IgD-negative memory B cell (primary cell): Measurements from ENCODE around the gene TEP1. TPM values are rescaled to one million over a fixed set of nuclear protein-coding genes. Genes with fewer than 3 reads are reported as not detected.

Experiments used
- H3K27ac Mint-ChIP-seq, 3 donors: one replicate each; pipeline ENCODE4 v1.8.0; 2020 to 2022; ENCODE audit warnings: mild to moderate bottlenecking in 3 of 3, mixed read lengths in 3 of 3, moderate library complexity in 1 of 3
- H3K27me3 Mint-ChIP-seq: one replicate; pipeline ENCODE4 v1.8.0; 2021; ENCODE audit warnings: mixed read lengths
- H3K36me3 Mint-ChIP-seq: one replicate; pipeline ENCODE4 v1.8.0; 2020; ENCODE audit warnings: mild to moderate bottlenecking, mixed read lengths
- H3K4me1 Mint-ChIP-seq, 3 donors: one replicate each; pipeline ENCODE4 v1.8.0; 2020 to 2022; ENCODE audit warnings: mixed read lengths in 3 of 3, mild to moderate bottlenecking in 1 of 3
- H3K4me3 Mint-ChIP-seq, 4 donors: one replicate each; pipeline ENCODE4 v1.8.0; 2020 to 2022; ENCODE audit warnings: mild to moderate bottlenecking in 4 of 4, mixed read lengths in 4 of 4, moderate library complexity in 3 of 4
- H3K9me3 Mint-ChIP-seq, 3 donors: one replicate each; pipeline ENCODE4 v1.8.0; 2020 to 2021; ENCODE audit warnings: mixed read lengths in 3 of 3, mild to moderate bottlenecking in 1 of 3
- polyA plus RNA-seq: library from polyadenylated mRNA; unstranded; fragments of 300-500 nt; fragmentation: Illumina TruSeq; gene quantifications from one replicate; pipeline ENCODE4 v1.2.3, GENCODE V29; 2021

TEP1 gene
- polyA plus RNA-seq, 1 donor from 2014 or later = 17.8 TPM

GRCh38 chr14:20418501-20418909 lies 5.2 kb upstream of the TEP1 start:
- Mint-ChIP-seq H3K27ac (no peak overlapping the region), H3K4me3 (no peak overlapping the region), H3K9me3 (no peaks in the 10 kb centered on the region), H3K27me3 (no peaks in the 10 kb centered on the region), H3K36me3 (no peaks in the 10 kb centered on the region), H3K4me1 (peaks cover 8 to 21% (median 13%) of the 10 kb centered on the region in 3 donors)

- Mint-ChIP-seq H3K36me3 (no peaks in the 10 kb centered on the region), H3K9me3 (no peaks in the 10 kb centered on the region), H3K4me1 (peaks cover 8 to 21% (median 13%) of the 10 kb centered on the region in 3 donors), H3K4me3 (peak overlapping the region in 1 of 4 donors; percentile 27), H3K27me3 (no peaks in the 10 kb centered on the region), H3K27ac (no peak overlapping the region)
These were observed 4.2 kb upstream of the TEP1 start for GRCh38 chr14:20417250-20418186.

GRCh38 chr14:20416223-20416622 lies 2.9 kb upstream of the TEP1 start:
- H3K4me1 Mint-ChIP-seq = peaks cover 16 to 29% (median 21%) of the 10 kb centered on the region in 3 donors
- H3K36me3 Mint-ChIP-seq = peaks cover under 1% of the 10 kb centered on the region
- H3K27me3 Mint-ChIP-seq = no peaks in the 10 kb centered on the region
- peak overlapping the region; percentile 1 to 82 (median 68) for H3K27ac Mint-ChIP-seq
- no peaks in the 10 kb centered on the region for H3K9me3 Mint-ChIP-seq
- no peak overlapping the region for H3K4me3 Mint-ChIP-seq

GRCh38 chr14:20415782-20416206 lies 2.5 kb upstream of the TEP1 start:
- Mint-ChIP-seq H3K4me1 (peaks cover 19 to 32% (median 25%) of the 10 kb centered on the region in 3 donors), H3K36me3 (peaks cover 4% of the 10 kb centered on the region), H3K9me3 (no peaks in the 10 kb centered on the region), H3K27ac (peak overlapping the region; percentile 1 to 82 (median 68)), H3K4me3 (peak overlapping the region in 3 of 4 donors; percentile 13 to 31 (median 28)), H3K27me3 (no peaks in the 10 kb centered on the region)

DNA sequence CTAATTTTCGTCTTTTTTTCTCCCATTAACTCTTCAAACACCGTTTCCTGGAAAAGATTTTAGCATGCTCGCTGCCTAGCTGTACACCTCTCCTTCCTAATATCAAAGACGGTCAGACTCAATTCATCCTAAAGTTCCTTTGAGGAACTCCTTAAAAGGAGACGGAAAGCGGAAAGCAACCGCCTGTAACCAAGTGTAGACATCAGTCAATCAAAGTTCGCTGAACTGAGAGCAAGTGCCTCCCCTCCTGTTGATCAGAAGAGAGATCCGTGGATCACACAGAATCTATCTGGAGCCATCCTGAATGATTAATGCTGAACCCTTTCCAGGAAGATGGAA lies 412 bp upstream of the TEP1 start:
- Mint-ChIP-seq H3K4me1 (peaks cover 26 to 38% (median 27%) of the 10 kb centered on the region in 3 donors), H3K9me3 (no peaks in the 10 kb centered on the region), H3K27ac (peak overlapping the region; percentile 69 to 97 (median 96)), H3K4me3 (peak overlapping the region; percentile 95 to 99 (median 98)), H3K36me3 (peaks cover 4% of the 10 kb centered on the region), H3K27me3 (no peaks in the 10 kb centered on the region)

DNA sequence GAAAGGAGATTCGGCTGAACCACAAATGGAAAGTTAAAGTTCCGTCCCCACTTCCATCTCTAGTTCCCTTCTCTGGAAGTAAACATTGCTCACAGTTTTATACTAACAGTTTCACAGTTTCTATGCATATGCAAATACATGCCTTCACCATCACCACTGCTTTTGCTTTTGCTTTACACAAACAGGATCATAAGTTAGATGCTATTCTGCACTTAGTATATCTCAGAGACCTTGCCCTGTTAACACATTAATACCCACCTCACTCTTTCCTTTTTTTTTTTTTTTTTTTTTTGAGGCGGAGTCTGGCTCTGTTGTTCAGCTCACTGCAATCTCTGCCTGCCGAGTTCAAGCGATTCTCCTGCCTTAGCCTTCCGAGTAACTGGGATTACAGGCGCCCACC lies 890 bp downstream of the TEP1 start:
- Mint-ChIP-seq H3K9me3 (no peaks in the 10 kb centered on the region), H3K27me3 (no peaks in the 10 kb centered on the region), H3K27ac (peak overlapping the region; percentile 69 to 97 (median 96)), H3K4me1 (peaks cover 26 to 45% (median 33%) of the 10 kb centered on the region in 3 donors), H3K36me3 (peaks cover 4% of the 10 kb centered on the region), H3K4me3 (peak overlapping the region; percentile 95 to 99 (median 98))

- Mint-ChIP-seq H3K4me3 (peak overlapping the region in 1 of 4 donors; percentile 30), H3K9me3 (no peaks in the 10 kb centered on the region), H3K27ac (peak overlapping the region; percentile 5 to 25 (median 8)), H3K36me3 (peaks cover 4% of the 10 kb centered on the region), H3K27me3 (no peaks in the 10 kb centered on the region), H3K4me1 (peaks cover 25 to 46% (median 31%) of the 10 kb centered on the region in 3 donors)
These were observed 4.1 kb downstream of the TEP1 start for GRCh38 chr14:20409226-20409625.

- peaks cover 7 to 25% (median 12%) of the 10 kb centered on the region in 3 donors for H3K4me1 Mint-ChIP-seq
- H3K27ac Mint-ChIP-seq = peak overlapping the region in 1 of 3 donors; percentile 59
- H3K9me3 Mint-ChIP-seq = no peaks in the 10 kb centered on the region
- no peak overlapping the region for H3K4me3 Mint-ChIP-seq
- no peaks in the 10 kb centered on the region for H3K36me3 Mint-ChIP-seq
- H3K27me3 Mint-ChIP-seq = no peaks in the 10 kb centered on the region
These were observed 9.8 kb downstream of the TEP1 start for GRCh38 chr14:20403521-20403920.

GRCh38 chr14:20400965-20401593 lies 12.2 kb downstream of the TEP1 start:
- Mint-ChIP-seq H3K36me3 (no peaks in the 10 kb centered on the region), H3K4me1 (peaks cover 0 to 9% (median 4%) of the 10 kb centered on the region in 3 donors), H3K27ac (no peak overlapping the region), H3K27me3 (no peaks in the 10 kb centered on the region), H3K9me3 (no peaks in the 10 kb centered on the region), H3K4me3 (no peak overlapping the region)

GRCh38 chr14:20400589-20400964 lies 12.7 kb downstream of the TEP1 start:
- Mint-ChIP-seq H3K9me3 (no peaks in the 10 kb centered on the region), H3K4me1 (peaks cover 0 to 8% (median 4%) of the 10 kb centered on the region in 3 donors), H3K27ac (no peak overlapping the region), H3K27me3 (no peaks in the 10 kb centered on the region), H3K4me3 (peak overlapping the region in 1 of 4 donors; percentile 20), H3K36me3 (peaks cover under 1% of the 10 kb centered on the region)

- Mint-ChIP-seq H3K27ac (no peak overlapping the region), H3K27me3 (no peaks in the 10 kb centered on the region), H3K36me3 (peaks cover 4% of the 10 kb centered on the region), H3K9me3 (no peaks in the 10 kb centered on the region), H3K4me1 (peaks cover 0 to 6% (median 3%) of the 10 kb centered on the region in 3 donors), H3K4me3 (no peak overlapping the region)
These were observed 15.8 kb downstream of the TEP1 start for GRCh38 chr14:20397511-20397910.

- H3K9me3 Mint-ChIP-seq = no peaks in the 10 kb centered on the region
- peak overlapping the region in 1 of 4 donors; percentile 6 for H3K4me3 Mint-ChIP-seq
- H3K27me3 Mint-ChIP-seq = no peaks in the 10 kb centered on the region
- no peak overlapping the region for H3K27ac Mint-ChIP-seq
- H3K36me3 Mint-ChIP-seq = peaks cover 20% of the 10 kb centered on the region
- peaks cover 7 to 10% (median 9%) of the 10 kb centered on the region in 3 donors for H3K4me1 Mint-ChIP-seq
These were observed 21.8 kb downstream of the TEP1 start for GRCh38 chr14:20391505-20391904.

DNA sequence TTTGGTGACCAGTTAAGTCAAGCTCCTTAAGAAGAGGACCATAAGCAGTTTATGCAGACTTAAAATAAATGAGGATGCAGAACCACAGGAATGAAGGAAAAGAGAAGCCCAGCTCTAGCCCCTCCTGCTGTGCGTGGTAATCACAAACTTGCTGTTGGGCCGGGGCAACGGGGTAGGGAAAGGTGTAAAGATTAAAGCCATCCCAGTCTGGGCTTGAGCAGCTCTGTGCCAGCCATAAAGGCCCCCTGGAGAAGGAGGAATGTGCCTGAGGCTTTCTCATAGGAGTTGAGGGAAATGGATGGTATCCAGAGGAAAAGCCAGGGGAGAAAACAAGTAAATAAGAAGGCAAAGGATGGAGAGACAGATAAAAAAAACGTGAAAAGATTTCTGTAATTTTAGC lies 25.1 kb downstream of the TEP1 start:
- H3K36me3 Mint-ChIP-seq = peaks cover 16% of the 10 kb centered on the region
- H3K27ac Mint-ChIP-seq = peak overlapping the region in 2 of 3 donors; percentile 18 to 59
- peaks cover 4 to 10% (median 9%) of the 10 kb centered on the region in 3 donors for H3K4me1 Mint-ChIP-seq
- H3K4me3 Mint-ChIP-seq = no peak overlapping the region
- H3K27me3 Mint-ChIP-seq = no peaks in the 10 kb centered on the region
- no peaks in the 10 kb centered on the region for H3K9me3 Mint-ChIP-seq

GRCh38 chr14:20387576-20387975 lies 25.7 kb downstream of the TEP1 start:
- no peak overlapping the region for H3K4me3 Mint-ChIP-seq
- peaks cover 4 to 10% (median 9%) of the 10 kb centered on the region in 3 donors for H3K4me1 Mint-ChIP-seq
- H3K27ac Mint-ChIP-seq = peak overlapping the region; percentile 18 to 59 (median 23)
- H3K36me3 Mint-ChIP-seq = peaks cover 16% of the 10 kb centered on the region
- H3K27me3 Mint-ChIP-seq = no peaks in the 10 kb centered on the region
- no peaks in the 10 kb centered on the region for H3K9me3 Mint-ChIP-seq

GRCh38 chr14:20386276-20386855 lies 26.9 kb downstream of the TEP1 start:
- Mint-ChIP-seq H3K4me1 (peaks cover 8 to 10% (median 9%) of the 10 kb centered on the region in 3 donors), H3K4me3 (no peak overlapping the region), H3K9me3 (no peaks in the 10 kb centered on the region), H3K36me3 (peaks cover 18% of the 10 kb centered on the region), H3K27ac (no peak overlapping the region), H3K27me3 (no peaks in the 10 kb centered on the region)
